Naive B cell (primary cell): ENCODE measurements around the gene SLC2A4RG. TPM values are rescaled to one million over a fixed set of nuclear protein-coding genes. Genes with fewer than 3 reads are reported as not detected.
A peak's percentile ranks its signal among the peaks of the same experiment; 100 is the strongest.

Experiments used
- ATAC-seq, 2 donors: fragments of 150-1000 bp; cut with Tn5 transposase; 2 replicates each; pipeline ENCODE4 v1.10.0; 2021; ENCODE audit warnings: low read depth in 2 of 2, mild to moderate bottlenecking in 2 of 2, moderate library complexity in 2 of 2
- DNase-seq: peaks from one replicate; pipeline ENCODE4 v3.0.0; 2022
- H3K27ac Mint-ChIP-seq, 6 donors: one replicate each; pipeline ENCODE4 v1.8.0; 2020 to 2022; ENCODE audit warnings: mild to moderate bottlenecking in 6 of 6, mixed read lengths in 6 of 6, moderate library complexity in 5 of 6, inconsistent platforms in 2 of 6
- H3K27me3 Mint-ChIP-seq, 3 donors: one replicate each; pipeline ENCODE4 v1.8.0; 2021 to 2022; ENCODE audit warnings: mixed read lengths in 3 of 3, mild to moderate bottlenecking in 1 of 3
- H3K36me3 Mint-ChIP-seq, 2 donors: one replicate each; pipeline ENCODE4 v1.8.0; 2020 to 2022; ENCODE audit warnings: mixed read lengths in 2 of 2, inconsistent platforms in 1 of 2, mild to moderate bottlenecking in 1 of 2
- H3K4me1 Mint-ChIP-seq, 3 donors: one replicate each; pipeline ENCODE4 v1.8.0; 2020 to 2022; ENCODE audit warnings: mixed read lengths in 3 of 3, inconsistent platforms in 1 of 3, mild to moderate bottlenecking in 1 of 3, moderate library complexity in 1 of 3
- H3K4me3 Mint-ChIP-seq, 8 donors: one replicate each; pipeline ENCODE4 v1.8.0; 2020 to 2022; ENCODE audit warnings: mild to moderate bottlenecking in 8 of 8, mixed read lengths in 8 of 8, moderate library complexity in 8 of 8, inconsistent platforms in 2 of 8
- H3K9me3 Mint-ChIP-seq, 7 donors: one replicate each; pipeline ENCODE4 v1.8.0; 2020 to 2022; ENCODE audit warnings: mixed read lengths in 7 of 7, mild to moderate bottlenecking in 5 of 7, inconsistent platforms in 2 of 7, moderate library complexity in 1 of 7
- polyA plus RNA-seq, 6 donors: library from polyadenylated mRNA; unstranded; fragments of 300-500 nt; fragmentation: Illumina TruSeq; gene quantifications; one replicate each; pipeline ENCODE4 v1.2.3, GENCODE V29; 2021; ENCODE audit warnings: low read depth in 6 of 6

Gene SLC2A4RG
- polyA plus RNA-seq: 1 to 10 TPM in 3 of 6 donors, under 1 TPM in 2, not detected in 1; 0.36 to 1.4 (median 1.3) TPM

GRCh38 chr20:63739130-63740069 is at the start of gene SLC2A4RG:
TSS of gene SLC2A4RG (plus strand) at chr20:63739776. CDS start at chr20:63739913, 137 bp downstream.
- ATAC-seq (peak; percentile 31 to 43), DNase-seq (peak; percentile 57)
- peak within 1 kb of the TSS; percentile 15 to 86 (median 57) for H3K4me3 Mint-ChIP-seq
- no peaks in the 10 kb centered on the region for H3K27me3 Mint-ChIP-seq
- peaks cover 8 to 29% (median 14%) of the 10 kb centered on the region in 3 donors for H3K4me1 Mint-ChIP-seq
- no peaks in the 10 kb centered on the region for H3K9me3 Mint-ChIP-seq
- H3K36me3 Mint-ChIP-seq: no peaks in the 10 kb centered on the region
- no peak within 1 kb of the TSS for H3K27ac Mint-ChIP-seq

DNA sequence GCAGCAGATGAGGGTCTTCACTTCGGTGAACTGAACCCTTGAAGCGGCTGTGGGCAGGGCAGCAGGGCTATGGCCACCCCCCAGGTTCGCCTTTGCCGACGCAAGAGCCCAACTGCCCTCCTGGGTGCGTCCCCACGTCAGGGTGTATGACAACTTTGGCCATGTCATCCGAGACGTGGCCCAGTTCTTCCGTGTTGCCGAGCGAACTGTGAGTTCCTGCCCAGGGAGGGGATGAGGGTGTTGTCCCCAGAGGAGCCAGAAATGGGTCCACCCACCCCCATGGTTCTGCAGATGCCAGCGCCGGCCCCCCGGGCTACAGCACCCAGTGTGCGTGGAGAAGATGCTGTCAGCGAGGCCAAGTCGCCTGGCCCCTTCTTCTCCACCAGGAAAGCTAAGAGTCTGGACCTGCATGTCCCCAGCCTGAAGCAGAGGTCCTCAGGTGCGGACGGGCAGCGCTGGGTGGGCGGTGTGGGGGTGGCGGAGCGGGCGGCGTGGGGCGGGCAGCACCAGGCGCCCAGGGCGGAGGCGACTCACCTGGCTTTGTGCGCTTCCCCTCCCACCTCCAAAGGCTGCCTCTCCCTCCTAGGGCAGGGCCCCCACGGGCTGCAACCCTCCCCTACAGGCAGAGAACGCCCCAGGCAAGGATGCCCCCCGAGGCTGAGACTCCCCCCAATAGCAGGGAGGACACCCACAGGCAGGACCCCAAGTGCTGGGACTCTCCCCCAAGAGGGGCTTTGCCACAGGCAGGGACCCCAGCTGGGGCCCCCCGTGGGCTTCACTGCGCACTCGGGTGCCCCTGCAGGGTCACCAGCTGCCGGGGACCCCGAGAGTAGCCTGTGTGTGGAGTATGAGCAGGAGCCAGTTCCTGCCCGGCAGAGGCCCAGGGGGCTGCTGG is 49.3 kb upstream of the SLC2A4RG start:
- DNase-seq: no peak
- H3K4me3 Mint-ChIP-seq: no peak overlapping the region

DNA sequence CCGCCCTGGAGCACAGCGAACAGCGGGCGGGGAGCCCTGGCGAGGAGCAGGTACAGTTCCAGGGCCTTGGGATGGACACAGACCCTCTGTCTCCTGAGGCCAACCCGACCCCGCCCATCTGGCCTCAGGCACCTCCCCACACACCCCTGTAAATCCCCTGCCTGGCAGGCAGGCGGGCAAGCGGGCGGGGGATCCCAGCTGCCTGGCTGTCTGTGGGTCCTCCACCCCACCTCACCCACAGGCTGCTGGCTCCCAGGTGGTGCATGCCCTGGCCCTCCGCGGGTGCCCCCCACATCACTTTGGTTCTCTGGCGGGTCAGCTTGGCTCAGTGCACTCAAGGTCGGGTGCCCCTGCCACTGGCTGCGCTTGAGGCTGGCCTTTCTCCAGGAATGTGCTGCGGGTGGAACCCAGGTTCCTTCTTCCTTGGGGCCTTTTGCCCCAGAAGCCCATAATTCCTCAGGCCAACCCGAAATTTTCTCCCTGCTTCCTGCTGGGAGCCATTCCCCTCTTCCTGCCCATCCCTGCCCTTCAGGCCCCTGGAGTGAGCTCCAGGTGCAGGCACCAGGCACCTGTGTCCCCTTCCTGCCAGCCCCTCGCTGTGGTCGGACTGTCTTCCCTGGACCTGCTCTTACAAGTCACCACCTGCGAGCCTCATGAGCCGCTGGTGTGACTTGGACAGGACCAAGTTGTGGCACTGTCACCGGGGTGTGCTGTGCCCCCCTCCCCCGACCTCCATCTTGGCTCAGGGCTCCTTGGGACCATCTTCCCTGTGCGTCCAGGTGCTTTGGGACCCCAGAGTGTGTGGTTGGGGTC is 48.5 kb upstream of the SLC2A4RG start:
- Mint-ChIP-seq H3K4me1 (peaks cover 5 to 8% (median 6%) of the 10 kb centered on the region in 3 donors), H3K36me3 (no peaks in the 10 kb centered on the region), H3K27me3 (no peaks in the 10 kb centered on the region), H3K9me3 (no peaks in the 10 kb centered on the region), H3K4me3 (peak overlapping the region in 1 of 8 donors; percentile 74), H3K27ac (peak overlapping the region in 2 of 6 donors; percentile 47 to 77)
- ATAC-seq (peak; percentile 49 to 62), DNase-seq (no peak)

More for the DNA sequence above, 49.3 kb upstream of the SLC2A4RG start:
- no peaks in the 10 kb centered on the region for H3K27me3 Mint-ChIP-seq
- no peak for ATAC-seq
- H3K4me1 Mint-ChIP-seq: peaks cover 3 to 5% (median 5%) of the 10 kb centered on the region in 3 donors
- no peaks in the 10 kb centered on the region for H3K36me3 Mint-ChIP-seq
- no peaks in the 10 kb centered on the region for H3K9me3 Mint-ChIP-seq
- H3K27ac Mint-ChIP-seq: no peak overlapping the region

GRCh38 chr20:63691711-63692435 is 47.7 kb upstream of the SLC2A4RG start:
- Mint-ChIP-seq H3K27me3 (no peaks in the 10 kb centered on the region), H3K4me1 (peaks cover 6 to 13% (median 11%) of the 10 kb centered on the region in 3 donors), H3K36me3 (no peaks in the 10 kb centered on the region), H3K4me3 (no peak overlapping the region), H3K9me3 (no peaks in the 10 kb centered on the region), H3K27ac (peak overlapping the region in 1 of 6 donors; percentile 77)
- DNase-seq: no peak
- no peak for ATAC-seq

DNA sequence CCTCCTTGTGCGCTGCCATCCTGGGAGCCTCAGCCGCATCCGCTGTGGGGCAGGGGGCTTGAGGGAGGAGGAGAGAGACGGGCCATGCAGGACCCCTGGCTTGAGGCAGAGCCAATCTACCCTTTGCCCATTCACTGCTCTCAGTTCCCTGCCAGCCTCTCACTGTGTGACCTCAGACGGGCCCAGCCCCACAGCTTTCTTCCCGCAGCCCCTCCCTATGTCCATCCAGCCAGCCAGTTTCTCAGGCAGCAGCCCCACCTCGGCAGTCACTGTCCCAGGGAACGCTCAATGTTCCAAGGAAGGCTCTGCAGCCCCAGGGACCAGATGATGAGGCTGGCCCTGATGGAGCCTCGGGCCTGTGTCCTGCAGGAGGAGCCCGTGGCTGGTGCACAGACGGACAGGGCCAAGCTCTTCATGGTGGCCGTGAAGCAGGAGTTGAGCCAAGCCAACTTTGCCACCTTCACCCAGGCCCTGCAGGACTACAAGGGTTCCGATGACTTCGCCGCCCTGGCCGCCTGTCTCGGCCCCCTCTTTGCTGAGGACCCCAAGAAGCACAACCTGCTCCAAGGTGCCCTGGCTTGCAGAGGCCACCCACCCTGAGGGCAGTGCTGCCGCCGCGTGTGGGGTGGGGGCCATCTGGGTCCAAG is 47.0 kb upstream of the SLC2A4RG start:
- no peaks in the 10 kb centered on the region for H3K36me3 Mint-ChIP-seq
- no peak overlapping the region for H3K4me3 Mint-ChIP-seq
- DNase-seq (no peak), ATAC-seq (no peak)
- H3K9me3 Mint-ChIP-seq: no peaks in the 10 kb centered on the region
- H3K4me1 Mint-ChIP-seq: peaks cover 5 to 18% (median 11%) of the 10 kb centered on the region in 3 donors
- H3K27me3 Mint-ChIP-seq: no peaks in the 10 kb centered on the region
- peak overlapping the region in 1 of 6 donors; percentile 12 for H3K27ac Mint-ChIP-seq

GRCh38 chr20:63693083-63693732 is 46.4 kb upstream of the SLC2A4RG start:
- Mint-ChIP-seq H3K4me1 (peaks cover 5 to 18% (median 11%) of the 10 kb centered on the region in 3 donors), H3K27me3 (no peaks in the 10 kb centered on the region), H3K9me3 (no peaks in the 10 kb centered on the region), H3K27ac (peak overlapping the region in 1 of 6 donors; percentile 12), H3K4me3 (no peak overlapping the region), H3K36me3 (no peaks in the 10 kb centered on the region)
- DNase-seq (no peak), ATAC-seq (no peak)

DNA sequence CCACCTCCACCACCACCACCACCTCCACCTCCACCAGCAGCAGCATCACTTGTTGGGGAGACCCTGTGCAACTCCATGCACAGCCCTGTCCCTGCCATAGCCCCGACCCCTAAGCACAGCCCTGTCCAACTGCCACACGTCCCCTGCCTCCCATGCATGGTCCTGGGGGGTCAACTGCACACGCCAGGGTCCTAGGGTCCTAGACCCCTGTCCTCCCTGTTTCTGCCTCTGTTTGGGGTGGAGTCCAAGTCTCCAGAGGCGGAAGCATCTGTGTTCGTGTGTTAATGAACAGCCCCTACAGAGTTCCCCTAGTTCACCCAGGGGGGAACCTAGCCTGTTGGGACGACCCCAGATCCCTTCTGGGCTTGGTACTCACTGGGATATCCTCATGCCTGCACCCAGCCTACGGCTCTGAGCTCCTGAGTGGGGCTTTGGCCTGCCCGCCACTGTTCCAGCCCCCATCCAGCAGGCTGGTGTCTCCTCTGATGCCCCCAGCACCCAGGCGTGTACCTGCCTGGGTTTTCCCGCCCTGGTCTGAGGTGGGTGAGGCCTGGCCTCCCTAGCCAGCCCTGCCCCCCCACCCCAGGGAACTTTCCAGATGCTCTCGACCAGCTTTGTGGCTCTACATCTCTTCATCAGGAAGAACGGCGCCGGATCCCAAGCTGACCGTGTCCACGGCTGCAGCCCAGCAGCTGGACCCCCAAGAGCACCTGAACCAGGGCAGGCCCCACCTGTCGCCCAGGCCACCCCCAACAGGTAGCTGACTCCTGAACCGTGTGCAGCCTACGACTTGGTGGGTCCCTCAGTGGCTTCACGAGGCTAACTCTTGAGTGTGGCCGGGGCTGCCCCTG is 45.6 kb upstream of the SLC2A4RG start:
- no peak for ATAC-seq
- Mint-ChIP-seq H3K27me3 (no peaks in the 10 kb centered on the region), H3K4me1 (peaks cover 5 to 18% (median 11%) of the 10 kb centered on the region in 3 donors), H3K27ac (no peak overlapping the region), H3K4me3 (peak overlapping the region in 1 of 8 donors; percentile 66), H3K36me3 (no peaks in the 10 kb centered on the region), H3K9me3 (no peaks in the 10 kb centered on the region)
- DNase-seq: no peak

GRCh38 chr20:63694584-63695423 is 44.8 kb upstream of the SLC2A4RG start:
- no peaks in the 10 kb centered on the region for H3K27me3 Mint-ChIP-seq
- H3K4me1 Mint-ChIP-seq: peaks cover 5 to 18% (median 11%) of the 10 kb centered on the region in 3 donors
- H3K9me3 Mint-ChIP-seq: no peaks in the 10 kb centered on the region
- H3K27ac Mint-ChIP-seq: no peak overlapping the region
- ATAC-seq: no peak
- no peak overlapping the region for H3K4me3 Mint-ChIP-seq
- DNase-seq: no peak
- H3K36me3 Mint-ChIP-seq: no peaks in the 10 kb centered on the region

DNA sequence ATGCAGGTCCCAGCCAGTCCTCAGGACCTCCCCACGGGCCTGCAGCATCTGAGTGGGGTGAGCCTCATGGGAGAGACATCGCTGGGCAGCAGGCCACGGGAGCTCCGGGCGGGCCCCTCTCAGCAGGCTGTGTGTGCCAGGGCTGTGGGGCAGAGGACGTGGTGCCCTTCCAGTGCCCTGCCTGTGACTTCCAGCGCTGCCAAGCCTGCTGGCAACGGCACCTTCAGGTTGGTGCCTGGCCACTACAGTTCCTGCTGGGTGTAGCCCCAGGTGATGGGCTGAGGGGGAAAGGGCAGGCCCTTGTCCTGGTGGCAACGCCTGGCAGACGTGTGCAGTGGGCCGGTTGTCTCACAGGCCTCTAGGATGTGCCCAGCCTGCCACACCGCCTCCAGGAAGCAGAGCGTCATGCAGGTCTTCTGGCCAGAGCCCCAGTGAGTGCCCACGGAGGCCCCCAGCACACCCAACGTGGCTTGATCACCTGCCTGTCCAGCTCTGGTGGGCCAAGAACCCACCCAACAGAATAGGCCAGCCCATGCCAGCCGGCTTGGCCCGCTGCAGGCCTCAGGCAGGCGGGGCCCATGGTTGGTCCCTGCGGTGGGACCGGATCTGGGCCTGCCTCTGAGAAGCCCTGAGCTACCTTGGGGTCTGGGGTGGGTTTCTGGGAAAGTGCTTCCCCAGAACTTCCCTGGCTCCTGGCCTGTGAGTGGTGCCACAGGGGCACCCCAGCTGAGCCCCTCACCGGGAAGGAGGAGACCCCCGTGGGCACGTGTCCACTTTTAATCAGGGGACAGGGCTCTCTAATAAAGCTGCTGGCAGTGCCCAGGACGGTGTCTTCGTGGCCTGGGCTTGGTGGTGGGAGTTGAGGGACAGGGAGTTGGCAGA is 43.9 kb upstream of the SLC2A4RG start:
- Mint-ChIP-seq H3K4me3 (peak overlapping the region in 3 of 8 donors; percentile 33 to 51 (median 33)), H3K27ac (peak overlapping the region in 3 of 6 donors; percentile 41 to 80 (median 57)), H3K27me3 (no peaks in the 10 kb centered on the region), H3K4me1 (peaks cover 5 to 18% (median 11%) of the 10 kb centered on the region in 3 donors), H3K36me3 (no peaks in the 10 kb centered on the region), H3K9me3 (no peaks in the 10 kb centered on the region)
- no peak for DNase-seq
- ATAC-seq: no peak
